Inferior parietal cortex (tissue), 1 donor: ENCODE results near the gene KCNJ13.
A peak's percentile ranks its signal among the peaks of the same experiment; 100 is the strongest.
"Not testable (repeated sequence)": the region's sequence is repeated elsewhere in the genome, so short reads cannot be mapped to it uniquely, and the experiment has no call there.

Experiments used
- DNase-seq: peaks from one replicate; pipeline ENCODE4 v3.0.0-alpha.2; 2016; ENCODE audit errors: extremely low spot score

Gene KCNJ13

DNA sequence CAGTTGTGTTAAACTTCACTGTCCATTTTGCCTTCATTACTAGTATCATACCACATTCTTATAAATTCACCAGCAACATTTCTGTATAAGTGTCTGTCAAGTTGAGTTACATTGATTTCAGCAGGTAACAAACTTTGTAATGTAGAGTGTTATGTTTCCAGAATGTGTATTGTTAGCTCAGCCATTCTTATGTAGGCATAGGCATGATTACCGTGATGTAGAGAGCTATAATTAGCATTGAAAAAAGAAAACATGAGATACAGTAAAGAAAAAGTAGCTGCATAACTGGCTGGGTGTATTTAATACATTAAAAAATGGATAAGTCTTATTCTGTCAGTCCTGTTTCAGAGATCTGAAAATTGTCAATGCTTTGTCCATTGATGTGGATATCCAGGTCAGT is 8.5 kb downstream of the KCNJ13 start:
- no peak for DNase-seq

DNA sequence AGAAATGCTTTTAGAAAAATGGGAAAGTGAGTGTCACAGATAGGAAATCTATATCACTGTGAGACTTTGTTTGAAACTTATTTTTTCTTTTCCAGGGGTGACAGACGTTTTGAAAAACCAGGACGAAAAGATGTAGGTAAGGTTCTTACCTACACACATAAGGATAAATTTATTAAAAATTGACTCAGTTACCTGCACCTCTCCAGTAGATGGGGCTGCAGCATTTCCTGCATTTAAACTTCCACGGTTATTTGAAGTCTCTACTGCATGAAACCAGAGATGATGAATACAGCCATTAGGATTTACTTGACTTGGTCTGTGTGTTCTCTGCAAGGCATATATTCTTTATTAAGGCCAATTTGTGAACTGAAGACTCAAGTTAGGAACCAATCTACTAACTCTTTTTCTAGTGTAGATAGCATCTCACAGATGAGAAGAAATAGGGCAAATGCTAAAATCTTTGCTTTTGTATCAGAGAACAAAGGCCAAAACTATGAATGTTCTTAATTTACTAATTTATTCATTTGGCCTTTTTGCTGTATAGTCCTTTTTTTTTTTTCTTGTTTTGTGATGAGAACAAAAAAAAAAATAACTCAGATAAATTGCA is 15.0 kb downstream of the KCNJ13 start:
- peak; percentile 10 for DNase-seq

DNA sequence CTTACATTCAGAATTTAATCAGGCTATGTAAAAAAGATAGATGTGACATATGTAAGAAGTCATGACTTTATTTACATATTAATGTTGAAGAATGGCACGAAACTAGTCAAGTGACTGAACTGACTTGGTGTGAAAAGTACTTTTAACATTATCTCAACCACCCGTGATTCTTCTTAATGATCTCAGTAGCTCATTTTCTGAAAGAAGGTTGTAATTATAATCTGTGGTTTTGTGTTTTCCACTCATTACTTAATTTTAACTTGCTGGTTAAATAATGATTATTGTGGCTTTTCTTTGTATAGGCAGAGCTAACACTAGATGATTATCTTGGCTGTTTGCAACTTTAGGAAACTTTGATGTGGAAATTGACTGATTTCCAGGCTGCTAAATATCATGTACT is 18.5 kb downstream of the KCNJ13 start:
- DNase-seq: no peak

DNA sequence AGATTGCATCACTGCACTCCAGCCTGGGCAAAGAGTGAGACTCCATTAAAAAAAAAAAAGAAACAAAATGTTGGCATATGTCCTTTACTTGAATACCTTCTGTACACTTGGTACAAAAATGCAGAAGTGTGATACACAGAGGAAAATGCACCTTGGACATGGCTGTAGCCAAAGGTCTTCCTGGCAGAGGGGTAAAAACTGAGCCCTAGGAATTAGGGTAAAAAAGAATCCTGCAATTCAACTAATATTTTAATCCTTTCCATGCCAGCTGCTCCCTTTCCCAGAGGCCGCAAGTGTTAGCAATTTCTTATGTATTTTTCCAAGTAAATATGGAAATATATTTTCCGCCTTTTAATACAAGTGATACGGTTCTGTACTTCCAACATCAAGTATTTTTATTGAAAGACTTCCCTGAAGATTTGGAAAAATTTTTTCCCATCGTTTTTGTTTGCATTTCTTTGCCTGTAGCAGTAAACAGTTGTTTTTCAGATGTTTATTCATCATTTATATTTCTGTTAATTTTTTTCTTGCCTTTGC is 26.2 kb downstream of the KCNJ13 start:
- no peak for DNase-seq

DNA sequence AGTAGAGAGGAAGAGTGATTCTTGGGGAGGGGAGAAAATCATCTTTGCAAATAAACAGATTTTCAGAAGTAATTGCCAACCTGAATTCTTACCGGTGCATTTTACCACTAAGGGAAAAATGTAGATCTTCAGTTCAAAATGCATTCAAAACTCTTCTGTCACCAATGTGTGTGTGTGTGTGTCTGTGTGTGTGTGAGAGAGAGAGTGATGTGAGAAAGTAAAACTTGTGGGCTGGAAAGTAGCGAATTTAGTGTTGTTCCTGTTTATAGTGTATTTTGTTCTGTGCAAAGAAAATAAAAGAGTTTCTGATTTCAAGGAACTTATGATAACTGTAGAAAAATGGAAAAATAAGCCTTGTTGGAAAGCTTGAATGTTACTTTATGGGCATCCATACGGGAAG is 27.0 kb downstream of the KCNJ13 start:
- DNase-seq: no peak

DNA sequence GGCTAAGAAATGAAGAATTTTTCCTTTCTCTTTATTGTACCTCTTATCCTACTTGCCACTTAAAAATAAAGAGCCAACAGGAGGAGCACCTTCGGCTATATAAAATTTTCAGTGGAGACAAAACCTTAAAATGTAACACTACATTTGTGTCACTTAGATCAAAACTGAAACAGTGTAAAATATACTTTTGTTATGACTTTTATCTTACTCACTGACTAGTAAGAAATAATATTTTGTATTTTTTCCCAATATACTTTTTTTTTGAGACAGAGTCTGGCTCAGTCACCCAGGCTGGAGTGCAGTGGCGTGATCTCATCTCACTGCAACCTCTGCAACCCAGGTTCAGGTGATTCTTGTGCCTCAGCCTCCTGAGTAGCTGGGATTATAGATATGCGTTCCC is 28.3 kb downstream of the KCNJ13 start:
- no peak for DNase-seq

DNA sequence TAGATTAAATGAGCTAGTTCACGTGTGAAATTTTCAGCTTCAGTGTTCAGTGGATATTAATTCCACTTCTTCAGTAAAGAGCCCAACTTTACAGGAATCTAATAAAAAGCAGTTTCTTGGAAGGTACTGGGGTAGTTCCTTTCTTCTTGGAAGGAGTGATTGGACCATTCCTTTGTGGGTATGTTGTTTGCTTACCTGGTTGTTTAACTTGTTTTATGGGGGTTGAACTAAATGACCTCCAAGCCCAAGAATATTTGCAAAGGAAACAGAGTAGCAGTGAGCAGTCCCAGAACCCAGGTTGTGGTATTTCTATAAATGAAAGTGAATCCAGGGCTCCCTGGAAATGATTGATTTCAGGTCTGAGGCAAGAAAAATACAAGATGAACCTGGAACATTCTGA is 31.4 kb downstream of the KCNJ13 start:
- no peak for DNase-seq

DNA sequence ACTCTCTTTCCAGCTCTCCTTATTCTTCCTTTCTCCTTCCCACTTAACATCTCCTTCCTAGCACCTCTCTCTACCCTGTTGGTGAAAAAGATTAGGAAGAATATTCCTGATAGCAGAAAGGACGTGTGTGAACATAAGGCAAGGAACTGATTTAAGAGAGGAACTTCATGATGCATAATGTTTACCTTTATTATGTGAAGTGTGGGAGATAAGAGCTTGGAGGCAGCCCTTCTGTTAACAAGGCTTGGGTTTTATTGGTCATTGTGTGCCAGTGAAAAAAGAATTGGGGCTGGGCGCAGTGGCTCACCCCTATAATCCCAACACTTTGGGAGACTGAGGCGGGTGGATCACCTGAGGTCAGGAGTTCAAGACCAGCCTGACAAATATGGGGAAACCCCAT is 34.4 kb downstream of the KCNJ13 start:
- no peak for DNase-seq

DNA sequence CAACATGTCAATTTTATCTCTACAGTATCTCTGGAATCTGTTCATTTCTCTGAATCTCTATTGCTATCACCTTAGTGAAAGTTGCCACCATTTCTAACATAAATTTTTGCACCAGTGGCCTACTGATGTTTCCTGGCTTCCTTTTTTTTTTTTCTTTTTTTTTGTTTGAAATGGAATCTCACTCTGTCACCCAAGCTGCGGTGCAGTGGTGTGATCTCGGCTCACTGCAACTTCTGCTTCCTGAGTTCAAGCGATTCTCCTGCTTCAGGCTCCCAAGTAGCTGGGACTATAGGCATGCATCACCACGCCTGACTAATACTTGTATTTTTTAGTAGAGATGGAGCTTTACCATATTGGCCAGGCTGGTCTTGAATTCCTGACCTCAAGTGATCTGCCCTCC is 35.1 kb downstream of the KCNJ13 start:
- no peak for DNase-seq

DNA sequence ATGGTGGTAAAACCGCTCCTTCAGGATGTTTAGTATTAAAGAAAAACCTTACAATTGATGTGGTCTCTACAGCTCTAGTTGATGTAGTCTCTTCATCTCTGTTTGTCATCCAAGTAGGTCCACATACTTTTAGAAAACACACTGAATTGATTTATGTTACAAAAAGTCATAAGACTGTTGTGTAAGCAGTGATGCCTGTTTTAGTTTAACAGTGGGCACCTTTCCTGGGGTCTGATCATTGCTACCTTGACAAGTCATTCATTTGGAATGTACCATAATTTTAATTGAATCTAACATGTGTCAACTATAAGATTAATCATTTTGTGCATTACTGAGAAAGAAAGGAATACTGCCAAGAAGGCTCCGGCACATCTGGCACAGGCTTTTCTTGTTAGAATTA is 44.9 kb downstream of the KCNJ13 start:
- no peak for DNase-seq

DNA sequence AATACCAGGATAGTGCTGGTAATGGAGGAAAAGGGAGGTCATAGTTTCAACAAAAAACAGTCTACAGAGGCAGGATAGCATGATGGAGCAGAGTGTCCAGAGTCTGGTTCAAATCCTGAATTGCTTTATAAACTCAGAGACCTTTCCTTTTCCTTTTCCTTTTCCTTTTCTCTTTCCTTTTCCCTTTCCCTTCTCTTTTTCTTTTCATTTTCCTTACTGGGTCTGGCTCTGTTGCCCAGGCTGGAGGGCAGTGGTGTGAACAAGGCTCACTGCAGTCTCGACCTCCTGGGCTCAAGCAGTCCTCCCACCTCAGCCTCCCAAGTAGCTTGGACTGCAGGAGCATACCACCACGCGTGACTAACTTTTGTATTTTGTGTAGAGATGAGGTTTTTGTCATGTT is 47.6 kb downstream of the KCNJ13 start:
- no peak for DNase-seq

DNA sequence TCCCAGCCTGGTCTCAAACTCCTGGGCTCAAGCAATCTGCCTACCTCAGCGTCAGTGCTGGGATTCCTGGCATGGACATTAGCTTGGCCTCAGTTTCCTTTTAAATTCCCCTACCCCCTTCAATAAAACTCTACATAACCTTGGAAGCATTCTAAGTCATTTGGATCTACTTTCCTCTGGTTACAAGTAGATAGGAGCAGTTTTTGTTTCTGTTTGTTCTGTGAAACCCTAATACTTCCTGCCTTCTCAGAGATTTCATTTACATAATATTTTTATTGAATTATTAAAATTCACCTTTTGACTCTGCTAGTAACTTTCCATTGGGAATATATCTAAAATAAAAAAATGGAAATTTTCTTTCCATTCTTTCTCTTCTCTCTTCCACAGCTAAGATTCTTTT is 53.3 kb downstream of the KCNJ13 start:
- no peak for DNase-seq

DNA sequence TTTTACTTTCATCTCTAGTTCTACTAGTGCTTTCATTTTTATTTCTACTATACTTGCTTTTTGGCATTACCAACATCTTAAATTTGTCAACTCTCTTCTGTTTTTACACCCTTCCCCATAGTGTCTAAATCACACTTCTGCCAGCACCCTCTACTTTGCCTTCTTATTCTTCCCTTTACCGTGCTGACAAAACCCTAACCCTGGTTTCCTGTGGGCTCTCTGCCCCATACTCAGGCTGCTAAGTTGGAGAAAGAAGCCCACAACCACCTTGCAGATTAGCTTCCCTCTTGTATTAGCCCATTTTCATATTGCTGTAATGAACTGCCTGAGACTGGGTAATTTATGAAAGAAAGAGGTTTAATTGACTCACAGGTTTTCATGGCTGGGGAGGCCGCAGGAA is 54.5 kb downstream of the KCNJ13 start:
- DNase-seq: no peak

DNA sequence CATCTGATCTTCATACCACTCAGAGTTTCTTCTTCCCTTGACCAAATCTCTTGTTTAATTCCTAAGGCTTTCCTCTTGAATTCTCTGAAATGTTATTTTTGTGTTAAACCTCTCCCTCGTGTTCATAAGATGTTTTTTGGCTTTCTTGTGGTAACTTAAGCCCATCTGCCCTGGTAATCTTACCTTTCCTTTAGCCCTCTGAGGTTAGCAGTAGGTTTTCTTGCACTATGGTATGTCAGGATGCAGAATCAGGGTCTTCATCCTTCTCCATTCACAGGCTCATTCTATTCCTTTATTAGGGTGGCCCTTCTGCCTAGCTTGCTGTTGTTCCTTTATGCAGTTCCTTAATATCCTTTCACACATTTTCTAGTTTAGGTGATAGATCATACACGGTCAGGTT is 55.1 kb downstream of the KCNJ13 start:
- no peak for DNase-seq

DNA sequence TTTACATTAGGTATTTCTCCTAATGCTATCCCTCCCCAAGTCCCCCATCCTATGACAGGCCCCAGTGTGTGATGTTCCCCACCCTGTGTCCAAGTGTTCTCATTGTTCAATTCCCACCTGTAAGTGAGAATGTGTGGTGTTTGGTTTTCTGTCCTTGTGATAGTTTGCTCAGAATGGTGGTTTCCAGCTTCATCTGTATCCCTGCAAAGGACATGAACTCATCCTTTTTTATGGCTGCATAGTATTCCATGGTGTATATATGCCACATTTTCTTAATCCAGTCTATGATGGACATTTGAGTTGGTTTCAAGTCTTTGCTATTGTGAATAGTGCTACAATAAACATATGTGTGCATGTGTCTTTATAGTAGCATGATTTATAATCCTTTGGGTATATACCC is 56.3 kb downstream of the KCNJ13 start:
- not testable (repeated sequence) for DNase-seq
